NCI-H2081 treated with DMSO at 0.1 percent for 48 hours (cell line): Measurements from ENCODE around the gene TRIM2.

Source experiments
- DNase-seq: peaks from one replicate; lab custom pipeline; 2025; lab: John Stamatoyannopoulos, UW

TRIM2 gene

DNA sequence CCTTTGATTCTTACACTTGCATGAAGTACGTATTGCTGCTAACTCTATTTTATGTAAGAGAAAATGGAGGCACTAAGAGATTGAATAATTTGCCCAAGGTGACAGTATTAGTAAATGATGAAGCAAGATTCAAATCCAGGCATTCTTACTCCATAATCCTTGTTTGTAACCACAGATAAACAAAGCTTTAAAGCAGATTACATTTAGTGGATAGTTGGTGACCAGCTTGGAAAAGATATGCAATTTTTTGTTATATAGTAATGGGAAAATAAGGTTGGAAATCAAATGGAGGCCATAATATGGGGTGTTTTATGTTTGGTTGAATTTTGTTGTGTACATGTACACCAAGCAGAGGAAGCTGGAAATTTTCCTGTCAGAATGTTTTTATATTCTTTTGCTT lies 171.1 kb downstream of the TRIM2 start:
- no peak for DNase-seq

DNA sequence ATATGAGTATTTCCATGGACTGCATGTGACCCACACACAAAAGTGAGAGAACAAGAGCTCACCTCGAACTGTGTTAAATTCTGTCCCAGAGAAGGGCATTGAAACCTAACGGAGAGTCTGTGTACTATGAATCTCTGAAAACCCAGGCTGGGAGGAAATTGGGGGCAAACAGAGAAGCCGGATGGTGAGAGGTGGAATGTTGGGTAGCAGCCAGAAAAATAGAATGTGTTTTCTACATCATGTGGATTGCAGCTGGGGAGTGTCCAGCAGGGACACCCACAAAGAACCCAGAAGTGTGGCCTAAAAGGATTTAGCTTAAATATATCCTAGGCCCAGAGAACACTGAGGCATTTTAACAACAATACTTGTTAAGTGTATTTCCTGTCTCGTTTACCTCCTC lies 178.9 kb downstream of the TRIM2 start:
- DNase-seq = no peak

DNA sequence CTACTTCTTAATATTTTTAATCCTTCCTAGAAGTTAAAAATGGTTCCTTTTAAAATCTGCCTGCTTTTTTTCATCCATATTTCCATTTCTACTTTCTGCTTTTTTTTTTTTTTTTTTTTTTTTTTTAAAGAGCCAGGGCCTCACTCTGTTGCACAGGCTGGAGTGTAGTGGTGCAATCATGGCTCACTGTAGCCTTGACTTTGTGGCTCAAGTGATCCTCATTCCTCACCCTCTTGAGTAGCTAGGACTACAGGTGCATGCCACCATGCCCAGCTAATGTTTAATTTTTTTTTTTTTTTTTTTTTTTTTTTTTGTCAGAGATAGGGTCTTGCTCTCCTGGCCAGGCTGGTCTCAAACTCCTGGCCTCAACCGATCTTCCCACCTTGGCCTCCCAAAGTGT lies 179.9 kb downstream of the TRIM2 start:
- no peak for DNase-seq

DNA sequence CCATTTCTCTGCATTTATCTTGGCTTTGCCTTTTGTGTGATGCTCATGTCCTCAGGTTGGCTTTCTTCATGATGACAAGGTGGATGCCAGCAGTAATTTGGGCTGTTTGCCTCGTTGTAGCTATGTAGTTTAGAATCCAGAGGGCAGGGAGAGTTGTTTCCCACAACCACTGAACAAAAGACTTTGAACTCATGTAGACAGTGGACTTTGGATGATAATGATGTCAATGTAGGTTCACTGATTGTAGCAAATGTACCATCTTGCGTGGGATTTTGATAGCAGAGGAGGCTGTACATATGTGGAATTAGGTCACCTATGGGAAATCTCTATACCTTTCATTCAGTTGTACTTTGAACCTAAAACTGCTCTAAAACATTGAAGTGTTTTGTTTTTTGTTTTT lies 181.5 kb downstream of the TRIM2 start:
- no peak for DNase-seq

DNA sequence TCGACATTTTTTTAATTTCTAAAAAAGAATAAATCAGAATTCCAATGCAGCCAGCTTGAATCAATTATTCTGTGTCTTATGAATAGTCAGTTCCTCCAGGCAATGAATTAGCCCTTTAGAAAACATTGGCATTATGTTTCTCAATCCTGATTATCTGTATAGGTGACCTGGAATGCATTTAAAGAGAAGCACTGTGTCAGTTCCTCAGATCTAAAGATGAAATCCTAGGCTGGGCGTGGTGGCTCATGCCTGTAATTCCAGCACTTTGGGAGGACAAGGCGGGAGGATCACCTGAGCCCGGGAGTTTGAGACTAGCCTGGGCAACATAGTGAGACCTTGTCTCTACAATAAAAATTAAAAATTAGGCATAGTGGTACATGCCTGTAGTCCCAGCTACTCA lies 183.7 kb downstream of the TRIM2 start:
- DNase-seq = no peak
